Left renal pelvis (tissue), 4 donors: Measurements from ENCODE around the gene CCDC158. TPM values are rescaled to one million over a fixed set of nuclear protein-coding genes. Genes with fewer than 3 reads are reported as not detected.
"Not testable (repeated sequence)": the region's sequence is repeated elsewhere in the genome, so short reads cannot be mapped to it uniquely, and the experiment has no call there.

ENCODE experiments used
- DNase-seq, 4 donors: peaks; one replicate each; pipeline ENCODE4 v3.0.0-alpha.2; 2013; ENCODE audit warnings: low read depth in 4 of 4, low spot score in 3 of 4
- polyA plus RNA-seq, 4 donors: library from polyadenylated mRNA; unstranded; fragments of 120-200 nt; gene quantifications; one replicate each; pipeline ENCODE4 v1.2.1, GENCODE V29; 2013; ENCODE audit not compliant: insufficient read length in 4 of 4

CCDC158 gene
- polyA plus RNA-seq, 4 donors = 0.41 to 0.85 (median 0.66) TPM

GRCh38 chr4:76283900-76284299 lies 137.0 kb downstream of the CCDC158 start:
- no peak for DNase-seq

DNA sequence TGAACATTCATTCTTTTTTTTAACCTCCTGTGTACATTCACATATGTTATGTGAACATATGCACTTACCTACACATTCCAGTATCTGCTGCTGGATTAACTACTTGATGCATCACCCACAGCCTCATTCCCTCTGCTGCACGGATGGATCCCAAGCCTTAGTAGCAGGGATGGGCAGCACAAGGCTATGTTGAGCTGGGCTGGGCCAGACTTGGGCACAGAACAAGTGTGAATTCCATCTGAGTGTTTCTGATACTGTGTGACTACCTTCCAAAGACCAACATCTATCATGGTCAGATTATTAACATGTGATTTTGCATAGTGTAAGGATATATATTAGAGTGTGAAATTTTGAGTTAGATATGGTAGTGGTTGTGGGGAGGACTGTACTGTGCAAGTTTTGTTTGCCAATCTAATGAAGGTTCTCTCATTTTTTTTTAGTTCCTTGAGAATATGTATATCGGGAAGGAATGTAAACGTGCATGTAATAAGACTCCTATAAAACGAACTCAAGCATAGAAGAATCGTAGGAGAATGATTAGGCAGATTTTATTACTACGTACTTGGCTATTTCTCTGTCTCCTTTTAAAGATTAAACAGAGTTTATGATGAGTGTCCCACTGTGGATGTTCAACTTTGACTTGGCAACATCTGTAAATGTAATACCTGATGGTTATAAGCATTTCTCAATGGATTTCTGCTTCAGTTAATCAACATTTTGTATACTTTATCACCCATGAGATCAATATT lies 137.8 kb downstream of the CCDC158 start:
- no peak for DNase-seq

GRCh38 chr4:76281594-76281993 lies 139.3 kb downstream of the CCDC158 start:
- not testable (repeated sequence) for DNase-seq

DNA sequence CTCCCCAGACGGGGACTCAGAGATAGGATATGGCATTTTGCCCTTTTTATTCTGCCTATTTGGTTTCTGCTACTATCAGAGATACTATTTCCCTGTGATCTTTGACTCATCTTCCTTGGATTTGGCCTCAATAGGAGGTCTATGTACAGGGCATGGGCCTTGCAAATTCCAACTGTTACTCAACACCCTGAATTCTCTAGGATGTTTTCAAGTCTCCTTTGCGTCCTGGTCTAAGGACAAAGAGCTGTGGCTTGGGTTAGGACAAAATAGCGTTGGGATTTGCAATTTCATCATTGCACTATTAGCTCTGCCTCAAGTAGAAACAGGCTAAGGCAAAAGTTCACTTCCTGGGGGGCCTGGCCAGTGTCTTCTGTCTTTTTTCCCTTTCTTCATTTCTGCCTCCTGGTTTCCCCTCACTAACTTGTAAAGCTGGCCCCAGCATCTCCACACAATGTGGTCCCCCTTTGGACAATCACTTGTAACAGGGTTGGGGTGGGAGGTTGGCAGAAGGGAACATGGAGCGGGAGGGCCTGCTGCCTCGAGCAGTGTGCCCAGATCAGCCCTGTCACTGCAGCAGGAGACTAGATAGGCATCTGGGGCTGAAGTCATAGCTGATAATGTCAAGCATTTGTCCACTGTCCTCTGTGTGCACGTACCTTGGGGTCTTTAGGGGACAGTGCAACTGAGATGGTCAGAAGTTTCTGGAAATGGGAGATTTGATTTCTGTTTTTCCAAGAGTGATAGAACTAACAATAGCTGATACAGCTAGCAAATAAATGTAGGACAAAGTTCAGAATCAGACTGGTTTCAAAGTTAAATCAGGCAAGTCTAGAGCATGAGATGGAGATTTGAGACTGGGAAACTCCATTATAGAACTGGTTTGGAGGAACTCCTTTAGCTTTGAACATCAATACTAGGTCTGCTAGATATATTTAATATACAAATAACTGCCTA lies 140.2 kb downstream of the CCDC158 start:
- no peak for DNase-seq

GRCh38 chr4:76279462-76279861 lies 141.5 kb downstream of the CCDC158 start:
- DNase-seq = no peak

DNA sequence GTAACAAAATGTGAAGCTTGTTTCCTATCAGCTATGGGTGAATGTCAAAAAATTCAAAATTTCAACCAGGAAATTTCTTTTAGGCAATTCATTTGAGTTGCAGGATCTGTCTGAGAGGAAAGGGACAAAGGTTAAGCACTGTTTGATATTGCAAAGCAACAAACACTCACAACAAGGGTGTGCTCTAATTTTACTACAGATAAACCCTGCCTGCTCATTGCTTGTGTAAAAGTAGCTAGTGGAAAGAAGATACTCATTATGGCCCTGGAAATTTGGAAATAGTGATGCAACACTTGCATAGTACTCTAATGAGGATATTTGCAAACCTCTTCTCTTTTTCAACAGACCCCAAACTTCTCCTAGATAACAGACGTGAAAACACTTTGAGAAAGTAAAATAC lies 142.4 kb downstream of the CCDC158 start:
- DNase-seq = no peak

- DNase-seq = no peak
These were observed 143.3 kb downstream of the CCDC158 start for GRCh38 chr4:76277667-76278066.

- no peak for DNase-seq
These were observed 144.1 kb downstream of the CCDC158 start for GRCh38 chr4:76276813-76277212.

GRCh38 chr4:76275486-76276124 lies 145.3 kb downstream of the CCDC158 start:
- no peak for DNase-seq

- DNase-seq = no peak
These were observed 147.9 kb downstream of the CCDC158 start for GRCh38 chr4:76272999-76273398.

DNA sequence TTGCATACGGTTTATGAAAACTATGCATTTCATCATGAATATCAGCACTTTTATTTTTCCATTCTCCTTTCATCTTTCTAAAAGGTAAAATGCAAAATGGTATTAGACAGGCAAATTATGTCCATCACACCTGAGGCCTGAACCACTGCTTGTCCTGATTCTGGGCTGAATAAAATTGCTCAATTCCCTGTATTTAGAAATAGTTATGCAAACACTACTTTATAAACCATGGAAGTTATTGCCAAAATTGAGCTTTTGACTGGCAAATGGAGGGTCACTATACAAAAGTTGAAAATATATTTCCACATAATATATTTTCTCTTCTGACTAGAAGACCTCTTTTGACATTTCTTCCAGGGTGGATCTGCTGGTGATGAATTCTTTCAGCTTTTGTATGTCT lies 148.4 kb downstream of the CCDC158 start:
- DNase-seq = no peak

GRCh38 chr4:76272073-76272472 lies 148.9 kb downstream of the CCDC158 start:
- DNase-seq = no peak

DNA sequence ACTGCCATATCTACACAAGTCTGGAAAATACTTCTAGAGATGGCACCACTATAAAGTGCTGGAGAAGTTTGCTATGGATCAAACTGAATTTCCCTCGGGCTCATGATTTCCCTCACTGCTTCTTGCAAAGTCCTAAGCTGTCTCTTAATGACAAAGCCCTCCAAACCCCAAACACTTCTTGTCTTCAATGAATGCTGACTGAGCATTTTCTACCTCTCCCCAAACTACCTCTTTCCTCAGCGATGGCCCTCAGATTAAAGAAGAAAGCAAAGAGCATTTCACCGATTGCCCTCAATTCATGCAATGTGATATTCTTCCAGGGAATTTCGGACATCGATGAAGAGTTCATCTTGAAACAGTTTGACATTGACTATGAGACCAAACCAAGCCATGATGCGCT lies 149.7 kb downstream of the CCDC158 start:
- no peak for DNase-seq

DNA sequence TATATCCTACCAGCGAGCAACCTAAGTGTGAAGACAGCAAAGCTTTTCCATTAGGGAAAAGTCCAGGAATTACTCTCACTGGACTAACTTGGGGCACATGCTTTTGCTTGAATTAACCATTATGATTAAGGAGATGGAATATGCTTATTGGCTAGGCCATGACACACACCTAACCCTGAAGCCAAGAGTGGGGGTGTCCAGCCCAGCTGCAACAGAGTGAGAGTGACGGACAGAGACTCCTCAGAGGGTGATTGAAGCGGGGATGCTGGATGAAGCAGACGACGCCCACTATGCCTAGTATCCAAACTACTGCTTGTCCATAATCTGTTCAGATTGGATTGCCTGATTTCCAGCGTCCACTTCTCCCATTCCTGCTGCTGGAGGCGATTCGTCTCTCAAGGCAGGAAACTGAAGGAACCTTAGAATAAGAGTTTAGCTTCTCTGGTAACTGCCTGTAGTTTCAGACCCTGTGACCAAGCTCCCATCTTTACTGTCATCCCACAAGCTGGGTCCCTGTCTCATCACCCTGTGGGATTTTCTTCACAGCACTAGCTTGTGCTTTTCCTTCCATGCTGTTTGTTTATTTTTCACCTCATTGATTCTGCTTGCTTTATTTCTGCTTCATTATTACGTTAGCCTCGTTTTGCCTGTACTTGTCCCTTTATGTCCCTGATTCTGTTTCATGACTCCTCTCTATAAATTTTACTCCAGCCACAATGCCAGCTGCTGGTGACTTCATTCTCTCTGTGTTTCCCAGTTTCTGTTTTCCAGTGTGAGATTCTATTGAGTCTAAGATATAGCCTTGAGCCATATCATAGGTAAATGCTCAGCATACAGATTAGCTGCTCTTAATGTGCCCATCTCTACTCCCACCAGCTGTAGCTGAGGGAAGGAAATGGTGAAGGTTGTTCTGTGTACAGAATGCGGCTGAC lies 150.4 kb downstream of the CCDC158 start:
- DNase-seq = no peak

DNA sequence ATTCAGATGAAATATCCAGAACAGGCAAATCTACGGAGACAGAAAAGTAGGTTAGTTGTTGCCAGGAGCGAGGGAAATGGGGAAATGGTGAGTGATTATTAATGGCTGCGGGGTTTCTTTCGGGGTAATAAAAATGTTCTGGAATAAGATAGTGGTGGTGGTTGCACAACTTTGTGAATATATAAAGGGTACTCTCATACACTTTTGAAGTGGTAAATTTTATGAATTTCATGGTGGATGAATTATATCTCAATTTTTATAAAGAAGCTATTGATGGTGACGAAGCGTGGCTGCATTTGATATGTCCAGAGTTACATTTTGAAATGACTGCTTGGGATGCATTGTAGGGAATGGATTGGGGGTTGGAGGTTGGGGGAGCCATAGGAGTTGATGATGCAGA lies 153.1 kb downstream of the CCDC158 start:
- no peak for DNase-seq

GRCh38 chr4:76266627-76267026 lies 154.3 kb downstream of the CCDC158 start:
- DNase-seq = no peak

DNA sequence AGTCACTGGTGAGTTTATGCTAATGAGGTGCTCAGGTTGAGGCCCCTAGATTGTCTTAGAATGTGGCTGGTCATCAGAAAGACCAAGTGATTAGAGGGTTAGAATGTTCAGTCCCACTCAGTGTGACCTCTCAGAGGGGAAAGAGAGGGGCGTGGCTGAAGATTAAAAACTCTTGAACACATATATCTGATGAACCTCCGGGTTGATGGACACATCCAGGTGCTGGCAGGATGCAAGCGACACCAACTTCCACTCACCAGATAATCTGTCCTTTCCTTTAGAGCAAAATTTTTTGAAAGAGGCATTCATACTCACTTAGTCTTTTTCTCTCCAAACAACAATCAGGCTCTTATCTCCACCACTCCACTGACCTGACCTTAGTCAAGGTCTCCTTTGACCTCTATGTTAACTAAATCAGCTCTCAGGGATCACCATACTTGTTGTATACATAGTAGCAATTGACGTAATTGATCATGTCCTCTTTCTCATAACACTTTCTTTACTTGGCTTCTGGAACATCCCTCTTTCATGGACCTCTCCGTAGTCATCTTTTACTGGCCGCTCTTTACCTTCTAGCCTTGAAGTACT lies 155.2 kb downstream of the CCDC158 start:
- DNase-seq = no peak
